HG03439 (cell line): ENCODE results near the gene APRT.

Source experiments
- ATAC-seq: cut with Tn5 transposase; IDR thresholded peaks from one replicate; pipeline ENCODE4 v1.9.1; 2021; ENCODE audit warnings: mild to moderate bottlenecking, moderate library complexity; ENCODE audit not compliant: unreplicated experiment

APRT gene

DNA sequence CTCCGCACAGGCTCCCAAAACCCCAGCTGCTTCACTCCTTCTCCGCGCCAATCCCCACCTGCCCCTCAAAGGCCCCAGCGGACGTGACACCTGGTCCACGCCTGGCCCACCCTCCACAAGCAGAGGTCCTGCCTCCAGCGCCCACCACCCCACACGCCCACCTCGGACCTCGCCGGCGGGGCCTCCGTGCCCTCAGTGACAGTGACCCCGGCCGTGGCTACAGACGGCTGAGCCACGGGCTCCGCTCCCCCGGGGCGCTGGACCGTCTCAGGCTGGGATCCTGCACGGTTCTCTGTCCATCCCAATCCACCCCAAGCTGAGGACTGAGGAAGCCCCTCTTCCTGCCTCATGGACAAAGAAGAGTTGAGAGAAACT is 51.8 kb downstream of the APRT start:
- no peak for ATAC-seq
